Sigmoid colon (tissue), 7 donors: ENCODE measurements around the gene AP3S1. TPM values are rescaled to one million over a fixed set of nuclear protein-coding genes. Genes with fewer than 3 reads are reported as not detected.
A peak's percentile ranks its signal among the peaks of the same experiment; 100 is the strongest.

Source experiments
- DNase-seq: peaks from one replicate; pipeline ENCODE4 v3.0.0-alpha.2; 2019
- H3K27ac ChIP-seq, 4 donors: fragments of 200-600 bp; sonication (generic); one replicate each; pipeline ENCODE4 v1.5.1; 2016 to 2019; ENCODE audit warnings: mild to moderate bottlenecking in 1 of 4
- H3K27me3 ChIP-seq, 3 donors: fragments of 200-600 bp; sonication (generic); one replicate each; pipeline ENCODE4 v1.5.1; 2019; ENCODE audit warnings: mild to moderate bottlenecking in 1 of 3
- H3K36me3 ChIP-seq, 4 donors: fragments of 200-600 bp; sonication (generic); one replicate each; pipeline ENCODE4 v1.5.1; 2016 to 2019
- H3K4me1 ChIP-seq, 4 donors: fragments of 200-600 bp; sonication (generic); one replicate each; pipeline ENCODE4 v1.5.1; 2017 to 2019
- H3K4me3 ChIP-seq, 4 donors: fragments of 200-600 bp; sonication (generic); one replicate each; pipeline ENCODE4 v1.5.1; 2017 to 2019; ENCODE audit warnings: mild to moderate bottlenecking in 2 of 4, moderate library complexity in 1 of 4
- H3K9me3 ChIP-seq, 4 donors: fragments of 200-600 bp in 3 of 4; sonication (generic) in 3 of 4; one replicate each; pipeline versions ENCODE4 v1.5.1 to v1.6.1; 2013 to 2019
- EP300 ChIP-seq, 4 donors: sonication (generic); formaldehyde crosslinking; IDR thresholded peaks; one replicate each; pipeline ENCODE4 v1.6.1; 2017; ENCODE audit warnings: antibody characterized with exemption in 4 of 4
- POLR2A ChIP-seq, 2 donors: fragments of 450-650 bp; IDR thresholded peaks; one replicate each; pipeline ENCODE4 v1.6.1; 2016; ENCODE audit warnings: antibody characterized with exemption in 2 of 2, mild to moderate bottlenecking in 2 of 2, moderate library complexity in 2 of 2
- POLR2AphosphoS5 ChIP-seq, 4 donors: sonication (generic); formaldehyde crosslinking; IDR thresholded peaks; one replicate each; pipeline ENCODE4 v1.6.1; 2017; ENCODE audit warnings: antibody characterized with exemption in 4 of 4
- WGBS, 2 donors: extraction: QIAGEN DNeasy Blood & Tissue Kit; methylation state at CpG; one replicate each; pipeline ENCODE4 v1.1.7; 2013; 5-methylcytosine and 5-hydroxymethylcytosine counted together
- intact Hi-C: fragments of 100-400 bp; cut with DNase I; formaldehyde crosslinking; loops from one replicate; pipeline ENCODE4 v1.15.1; 2023
- polyA plus RNA-seq, 3 donors: library from polyadenylated mRNA; stranded (reverse); fragments of 200-250 nt; gene quantifications; one replicate each; pipeline ENCODE4 v1.2.3, GENCODE V29; 2013
- total RNA-seq, 4 donors: library from RNA; depleted of rRNA; stranded (reverse); fragments of >200 nt; gene quantifications; one replicate each; pipeline ENCODE4 v1.1.0, GENCODE V29; 2016
- TF ChIP-seq, protein P1 (sequence below), 4 experiments: fragments of 450-650 bp in 3 of 4; fragments of 200-600 bp in 1 of 4; IDR thresholded peaks; one replicate each; pipeline ENCODE4 v1.5.1; 2016 to 2019; ENCODE audit warnings: antibody characterized with exemption in 4 of 4, mild to moderate bottlenecking in 3 of 4, moderate library complexity in 2 of 4
- donor health status: healthy with polysubstance abuse.
- donor health status: Bipolar disorder and iron deficiency.
- donor health status: healthy.

AP3S1 gene
- total and polyA plus RNA-seq, 7 donors = 59.7 to 229 (median 128) TPM

DNA sequence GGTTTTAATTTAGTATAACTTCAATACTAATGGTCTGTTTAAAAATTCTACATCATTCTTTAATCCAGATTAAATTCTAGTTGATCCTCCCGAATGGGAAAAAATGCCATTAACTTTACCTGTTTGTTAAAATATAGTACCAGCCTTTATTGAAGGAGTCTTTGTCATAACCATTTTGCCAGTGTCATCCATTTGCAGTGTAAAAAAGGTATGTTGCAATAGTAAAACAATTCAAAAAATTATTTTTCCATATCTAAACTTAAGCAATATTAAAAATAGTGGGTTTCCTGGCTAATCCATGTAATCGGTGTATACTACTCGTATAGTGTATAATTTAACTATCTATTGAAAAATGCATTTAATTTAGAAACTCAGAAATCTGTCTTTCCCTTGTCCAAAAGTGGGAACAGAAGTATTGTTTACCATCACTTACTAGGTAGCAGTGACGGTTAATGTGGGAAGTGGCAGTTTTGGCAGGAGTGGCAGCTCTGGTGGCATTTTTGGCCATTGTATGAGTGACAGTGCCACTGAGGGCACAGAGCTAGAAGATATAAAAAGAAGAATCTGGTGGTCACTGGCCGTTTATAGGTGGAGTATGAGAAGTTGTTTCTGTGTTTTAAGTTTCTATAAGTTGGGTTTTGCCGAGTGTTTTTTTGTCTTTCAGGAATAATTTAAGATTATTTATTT lies 1.9 kb downstream of the AP3S1 start:
- Histone ChIP-seq H3K9me3 (no peaks in the 10 kb centered on the region), H3K4me3 (peak overlapping the region in 3 of 4 donors; percentile 87 to 98 (median 92)), H3K36me3 (no peaks in the 10 kb centered on the region), H3K4me1 (peaks cover 0 to 52% (median 44%) of the 10 kb centered on the region in 4 donors), H3K27ac (peak overlapping the region in 3 of 4 donors; percentile 16 to 99 (median 64)), H3K27me3 (no peaks in the 10 kb centered on the region)
- WGBS, 2 donors = 84% methylated on average over 6 of the region's 6 CpGs
- DNase-seq = no peak
- TF ChIP-seq EP300 (IDR thresholded peaks at IDR 0.05) (no peak), POLR2A (IDR thresholded peaks at IDR 0.05) (no peak), POLR2AphosphoS5 (IDR thresholded peaks at IDR 0.05) (no peak)
- TF ChIP-seq, protein P1, sequence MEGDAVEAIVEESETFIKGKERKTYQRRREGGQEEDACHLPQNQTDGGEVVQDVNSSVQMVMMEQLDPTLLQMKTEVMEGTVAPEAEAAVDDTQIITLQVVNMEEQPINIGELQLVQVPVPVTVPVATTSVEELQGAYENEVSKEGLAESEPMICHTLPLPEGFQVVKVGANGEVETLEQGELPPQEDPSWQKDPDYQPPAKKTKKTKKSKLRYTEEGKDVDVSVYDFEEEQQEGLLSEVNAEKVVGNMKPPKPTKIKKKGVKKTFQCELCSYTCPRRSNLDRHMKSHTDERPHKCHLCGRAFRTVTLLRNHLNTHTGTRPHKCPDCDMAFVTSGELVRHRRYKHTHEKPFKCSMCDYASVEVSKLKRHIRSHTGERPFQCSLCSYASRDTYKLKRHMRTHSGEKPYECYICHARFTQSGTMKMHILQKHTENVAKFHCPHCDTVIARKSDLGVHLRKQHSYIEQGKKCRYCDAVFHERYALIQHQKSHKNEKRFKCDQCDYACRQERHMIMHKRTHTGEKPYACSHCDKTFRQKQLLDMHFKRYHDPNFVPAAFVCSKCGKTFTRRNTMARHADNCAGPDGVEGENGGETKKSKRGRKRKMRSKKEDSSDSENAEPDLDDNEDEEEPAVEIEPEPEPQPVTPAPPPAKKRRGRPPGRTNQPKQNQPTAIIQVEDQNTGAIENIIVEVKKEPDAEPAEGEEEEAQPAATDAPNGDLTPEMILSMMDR (IDR thresholded peaks at IDR 0.05) = no peak
- intact Hi-C loops = loop anchor here (5.0 to 10.0 kb wide), 3 partner anchors 239 to 549 kb away; partner anchors contain the start of genes CCDC112 and FEM1C

DNA sequence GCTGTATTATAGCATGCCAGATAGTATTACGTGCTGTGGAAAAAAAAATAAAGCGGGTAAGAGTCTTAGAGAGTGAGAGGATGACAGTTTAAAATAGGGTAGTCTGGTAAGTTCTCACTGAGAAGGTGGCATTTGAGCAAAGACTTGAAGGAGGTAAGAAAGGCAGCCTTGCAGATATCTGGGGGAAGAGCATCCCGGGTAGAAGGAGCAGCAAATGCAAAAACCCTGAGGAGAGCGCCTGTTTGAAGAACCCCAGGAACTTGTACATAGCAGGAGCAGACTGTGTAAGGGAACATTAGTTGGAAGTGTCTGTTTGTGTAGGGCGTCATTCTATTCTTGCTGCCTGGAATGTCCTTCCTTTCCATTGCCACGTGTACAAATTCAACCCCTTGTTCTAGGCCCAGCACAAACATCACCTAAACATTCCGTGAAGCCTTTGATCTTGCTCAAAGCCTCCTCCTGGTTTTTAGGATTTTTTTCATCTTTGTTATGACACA lies 2.6 kb downstream of the AP3S1 start:
- no peak for TF ChIP-seq POLR2A (IDR thresholded peaks at IDR 0.05)
- TF ChIP-seq, protein P1 (IDR thresholded peaks at IDR 0.05) = no peak
- TF ChIP-seq POLR2AphosphoS5 (IDR thresholded peaks at IDR 0.05) = no peak
- no peak for TF ChIP-seq EP300 (IDR thresholded peaks at IDR 0.05)
- Histone ChIP-seq H3K4me3 (no peak overlapping the region), H3K27ac (peak overlapping the region; percentile 42 to 99 (median 60)), H3K4me1 (peaks cover 0 to 44% (median 37%) of the 10 kb centered on the region in 4 donors), H3K9me3 (no peaks in the 10 kb centered on the region), H3K36me3 (no peaks in the 10 kb centered on the region), H3K27me3 (no peaks in the 10 kb centered on the region)
- 88 to 89% methylated on average over 7 of the region's 7 CpGs for WGBS, 2 donors
- no peak for DNase-seq
- intact Hi-C loops = loop anchor here (5.0 to 10.0 kb wide), 3 partner anchors 238 to 550 kb away; partner anchors contain the start of genes CCDC112 and FEM1C

DNA sequence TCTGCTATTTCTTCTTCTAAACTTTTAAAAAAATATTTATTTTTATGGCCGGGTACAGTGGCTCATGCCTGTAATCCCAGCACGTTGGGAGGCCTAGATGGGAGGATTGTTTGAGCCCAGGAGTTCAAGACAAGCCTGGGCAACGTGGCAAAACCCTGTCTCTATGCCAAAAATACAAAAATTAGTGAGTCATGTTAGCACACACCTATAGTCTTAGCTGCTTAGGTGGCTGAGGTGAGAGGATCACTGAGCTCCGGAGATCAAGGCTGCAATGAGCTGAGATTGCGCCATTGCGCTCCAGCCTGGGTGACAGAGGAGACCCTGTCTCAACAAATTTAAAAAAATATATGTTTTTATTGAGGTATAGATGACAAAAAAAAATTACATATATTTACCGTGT lies 5.6 kb downstream of the AP3S1 start:
- H3K36me3 ChIP-seq = no peaks in the 10 kb centered on the region
- H3K27ac ChIP-seq = no peak overlapping the region
- H3K4me3 ChIP-seq = no peak overlapping the region
- intact Hi-C loops = loop anchor here (10.0 kb wide), 1 partner anchor 552 kb away; the partner anchor contains the start of gene CCDC112
- DNase-seq = no peak
- H3K4me1 ChIP-seq = peaks cover 0 to 56% (median 39%) of the 10 kb centered on the region in 4 donors
- no peaks in the 10 kb centered on the region for H3K9me3 ChIP-seq
- no peak for TF ChIP-seq EP300 (IDR thresholded peaks at IDR 0.05)
- no peak for TF ChIP-seq POLR2A (IDR thresholded peaks at IDR 0.05)
- TF ChIP-seq, protein P1 (IDR thresholded peaks at IDR 0.05) = no peak
- no peak for TF ChIP-seq POLR2AphosphoS5 (IDR thresholded peaks at IDR 0.05)
- no peaks in the 10 kb centered on the region for H3K27me3 ChIP-seq
- WGBS, 2 donors = 85 to 92% methylated on average over 7 of the region's 7 CpGs

DNA sequence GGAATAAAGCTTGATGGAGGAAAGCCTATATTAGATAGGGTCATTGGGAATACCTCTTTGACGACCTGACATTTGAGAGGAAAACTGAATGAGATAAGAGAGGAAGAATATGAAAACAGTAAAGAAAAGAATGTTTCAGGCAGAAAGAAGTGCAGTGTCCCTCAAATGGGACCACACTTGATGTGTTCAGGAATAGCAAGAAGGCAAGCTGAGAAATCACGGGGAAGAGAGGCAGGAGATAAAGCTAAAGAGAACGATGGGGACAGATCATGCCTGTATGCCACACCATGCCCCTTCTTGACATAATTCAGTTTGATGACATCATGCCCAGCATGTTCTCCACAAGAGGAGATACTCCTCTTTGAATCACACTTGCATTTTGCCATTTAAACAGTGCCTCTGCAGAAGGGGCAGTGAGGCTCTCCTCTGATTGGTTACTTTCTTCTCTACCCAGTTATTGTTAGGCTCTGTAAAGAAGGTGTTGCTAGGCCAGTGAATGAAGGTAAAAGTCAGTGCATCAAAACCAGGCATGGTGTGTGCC lies 7.6 kb downstream of the AP3S1 start:
- intact Hi-C loops = loop anchor here (10.0 kb wide), 1 partner anchor 555 kb away; the partner anchor contains the start of gene CCDC112
- H3K4me1 ChIP-seq = peaks cover 0 to 39% (median 27%) of the 10 kb centered on the region in 4 donors
- 95 to 96% methylated on average over 3 of the region's 3 CpGs for WGBS, 2 donors
- no peak overlapping the region for H3K27ac ChIP-seq
- no peak for TF ChIP-seq POLR2AphosphoS5 (IDR thresholded peaks at IDR 0.05)
- TF ChIP-seq EP300 (IDR thresholded peaks at IDR 0.05) = no peak
- no peak for TF ChIP-seq POLR2A (IDR thresholded peaks at IDR 0.05)
- TF ChIP-seq, protein P1 (IDR thresholded peaks at IDR 0.05) = no peak
- no peaks in the 10 kb centered on the region for H3K9me3 ChIP-seq
- no peaks in the 10 kb centered on the region for H3K27me3 ChIP-seq
- no peak overlapping the region for H3K4me3 ChIP-seq
- no peak for DNase-seq
- no peaks in the 10 kb centered on the region for H3K36me3 ChIP-seq
